GM13977 (cell line): ENCODE results near the gene PDXK.
"Not testable (repeated sequence)": the region's sequence is repeated elsewhere in the genome, so short reads cannot be mapped to it uniquely, and the experiment has no call there.

Source experiments
- DNase-seq: peaks from one replicate; pipeline ENCODE4 v3.0.0; 2012; ENCODE audit warnings: low spot score
- CTCF ChIP-seq: IDR thresholded peaks from 2 replicates; pipeline ENCODE4 v1.5.1; 2012; ENCODE audit warnings: mild to moderate bottlenecking, control low read depth; ENCODE audit not compliant: insufficient read depth; ENCODE audit errors: extremely low read depth, missing control alignments
- in situ Hi-C: fragments of 300-500 bp; cut with MboI; formaldehyde crosslinking; loops from one replicate; pipeline ENCODE4 v1.12.0; 2022; ENCODE audit warnings: low sequenced_read_pairs, low pct_unique_long_range_greater_than_20kb, mixed read lengths, inconsistent platforms; ENCODE audit not compliant: unreplicated experiment

Gene PDXK

GRCh38 chr21:43697758-43698643 is 20.9 kb upstream of the PDXK start:
- in situ Hi-C loops, result no loop called here
- DNase-seq, result no peak
- TF ChIP-seq CTCF, result no peak

GRCh38 chr21:43699492-43699777 is 19.5 kb upstream of the PDXK start:
- in situ Hi-C loops, DNase-seq: not testable (repeated sequence)

GRCh38 chr21:43699933-43700599 is 18.9 kb upstream of the PDXK start:
- DNase-seq, result no peak
- in situ Hi-C loops, result no loop called here
- no peak for TF ChIP-seq CTCF

GRCh38 chr21:43701936-43702784 is 16.8 kb upstream of the PDXK start:
- in situ Hi-C loops, result no loop called here
- no peak for TF ChIP-seq CTCF
- no peak for DNase-seq

GRCh38 chr21:43702785-43703034 is 16.2 kb upstream of the PDXK start:
- no peak for DNase-seq
- in situ Hi-C loops, result no loop called here
- TF ChIP-seq CTCF, result no peak

- no peak for TF ChIP-seq CTCF
- in situ Hi-C loops, result no loop called here
- DNase-seq, result no peak
Measured at GRCh38 chr21:43703035-43703880, 15.7 kb upstream of the PDXK start.
